ENCODE measurements around the gene TRIM47. TPM values are rescaled to one million over a fixed set of nuclear protein-coding genes. Genes with fewer than 3 reads are reported as not detected.

Gene TRIM47
- total and polyA plus RNA-seq, 2 of the 13 experiments (the other 11 are each of a cell fraction or from before 2014, with no cell fraction given): 33.5 to 82.0 TPM

GRCh38 chr17:75904749-75905521, 26.6 kb upstream of the TRIM47 start, which contains the start of gene MRPL38 (continued):
- TF ChIP-seq ZNF646 (CRISPR knock-in tag; IDR thresholded peaks at IDR 0.05) (no peak), MEIS2 (CRISPR knock-in tag; IDR thresholded peaks at IDR 0.05) (peak; percentile 93), MAFG (CRISPR knock-in tag; IDR thresholded peaks at IDR 0.05) (no peak), PRMT3 (CRISPR knock-in tag; IDR thresholded peaks at IDR 0.05; ENCODE audit: borderline replicate concordance, low read depth) (no peak; the same call in 1 of the 2 replicates), ZNF225 (CRISPR knock-in tag; IDR thresholded peaks at IDR 0.05) (peak; percentile 94), ZBTB26 (CRISPR knock-in tag; IDR thresholded peaks at IDR 0.05; ENCODE audit: borderline replicate concordance) (peak; percentile 82), ZC3H13 (CRISPR knock-in tag; IDR thresholded peaks at IDR 0.05) (peak; percentile 97), ZSCAN22 (CRISPR knock-in tag; IDR thresholded peaks at IDR 0.05) (no peak), ATRX (CRISPR knock-in tag; IDR thresholded peaks at IDR 0.05; ENCODE audit: borderline replicate concordance) (no peak), STAT5B (CRISPR knock-in tag; IDR thresholded peaks at IDR 0.05) (peak; percentile 71; the same call in 1 of the 2 replicates), PLRG1 (conservative IDR thresholded peaks at IDR 0.05) (no peak), ZNF761 (CRISPR knock-in tag; conservative IDR thresholded peaks at IDR 0.05) (peak; percentile 92; the same call in 1 of the 2 replicates), THAP7 (CRISPR knock-in tag; IDR thresholded peaks at IDR 0.05) (peak; percentile 97), ZNF513 (CRISPR knock-in tag; conservative IDR thresholded peaks at IDR 0.05) (no peak), MED13 (CRISPR knock-in tag; IDR thresholded peaks at IDR 0.05) (peak; percentile 86), NFE2L1 (CRISPR knock-in tag; IDR thresholded peaks at IDR 0.05; ENCODE audit: borderline replicate concordance) (no peak), FOXK2 (IDR thresholded peaks at IDR 0.05) (no peak), ATM (IDR thresholded peaks at IDR 0.05; ENCODE audit: borderline replicate concordance) (no peak), SOX5 (CRISPR knock-in tag; IDR thresholded peaks at IDR 0.05; ENCODE audit: borderline replicate concordance) (peak; percentile 86), ZNF224 (CRISPR knock-in tag; IDR thresholded peaks at IDR 0.05) (peak; percentile 96; the same call in 1 of the 2 replicates), ZSCAN30 (CRISPR knock-in tag; IDR thresholded peaks at IDR 0.05) (peak; percentile 92; the same call in 1 of the 2 replicates)

All from HepG2 (cell line).